Lower leg skin (tissue), 4 donors: ENCODE results near the gene TTBK1. TPM values are rescaled to one million over a fixed set of nuclear protein-coding genes. Genes with fewer than 3 reads are reported as not detected.

Source experiments
- DNase-seq, 2 donors: peaks; one replicate each; pipeline ENCODE4 v3.0.0-alpha.2; 2019; ENCODE audit warnings: low spot score in 2 of 2
- H3K4me3 ChIP-seq: fragments of 200-600 bp; sonication (generic); 2 replicates; pipeline ENCODE4 v1.5.1; 2017; ENCODE audit warnings: mild to moderate bottlenecking, low read depth; ENCODE audit not compliant: poor library complexity, severe bottlenecking
- CTCF ChIP-seq, 3 donors: fragments of 450-650 bp; IDR thresholded peaks; one replicate each; pipeline ENCODE4 v1.5.1; 2016; ENCODE audit warnings: antibody characterized with exemption in 3 of 3, mild to moderate bottlenecking in 3 of 3, moderate library complexity in 2 of 3
- POLR2A ChIP-seq, 2 donors: fragments of 450-650 bp; IDR thresholded peaks; one replicate each; pipeline ENCODE4 v1.6.1; 2016 to 2017; ENCODE audit warnings: antibody characterized with exemption in 2 of 2, mild to moderate bottlenecking in 1 of 2, moderate library complexity in 1 of 2
- WGBS, 2 donors: methylation state at CpG; one replicate each; pipeline ENCODE4 v1.1.5; 2018; 5-methylcytosine and 5-hydroxymethylcytosine counted together
- intact Hi-C: fragments of 100-400 bp; cut with DNase I; formaldehyde crosslinking; loops from one replicate; pipeline ENCODE4 v1.15.0; 2023; ENCODE audit warnings: low total_unique reads
- total RNA-seq, 4 donors: library from RNA; depleted of rRNA; stranded (reverse); fragments of >200 nt; gene quantifications; one replicate each; pipeline ENCODE4 v1.1.0, GENCODE V29; 2016

TTBK1 gene
- total RNA-seq, 4 donors from 2014 or later, result 0.08 TPM; not detected in 3

GRCh38 chr6:43262000-43262779 is 18.9 kb downstream of the TTBK1 start:
- TF ChIP-seq POLR2A (IDR thresholded peaks at IDR 0.05) (no peak), CTCF (IDR thresholded peaks at IDR 0.05) (no peak)
- no peak for DNase-seq
- 81 to 84% methylated on average over 14 of the region's 14 CpGs for WGBS, 2 donors
- H3K4me3 ChIP-seq, result no peak overlapping the region
- intact Hi-C loops, result loop anchor here (5.0 to 10.0 kb wide), 2 partner anchors 133 to 245 kb away; no protein-coding TSS in a partner anchor

GRCh38 chr6:43262780-43263313 is 19.6 kb downstream of the TTBK1 start:
- 85 to 86% methylated on average over 30 to 33 of the region's 39 CpGs for WGBS, 2 donors
- no peak overlapping the region for H3K4me3 ChIP-seq
- intact Hi-C loops, result loop anchor here (5.0 to 10.0 kb wide), 2 partner anchors 132 to 244 kb away; no protein-coding TSS in a partner anchor
- TF ChIP-seq CTCF (IDR thresholded peaks at IDR 0.05) (no peak), POLR2A (IDR thresholded peaks at IDR 0.05) (no peak)
- DNase-seq, result no peak

- 49 to 54% methylated on average over 12 of the region's 12 CpGs for WGBS, 2 donors
- intact Hi-C loops, result loop anchor here (5.0 to 10.0 kb wide), 2 partner anchors 131 to 244 kb away; no protein-coding TSS in a partner anchor
- H3K4me3 ChIP-seq, result no peak overlapping the region
- DNase-seq, result peak; percentile 48 to 92
- no peak for TF ChIP-seq POLR2A (IDR thresholded peaks at IDR 0.05)
- TF ChIP-seq CTCF (IDR thresholded peaks at IDR 0.05), result no peak
These were observed 20.3 kb downstream of the TTBK1 start for GRCh38 chr6:43263314-43264178.

GRCh38 chr6:43264599-43265145 is 21.4 kb downstream of the TTBK1 start:
- H3K4me3 ChIP-seq, result no peak overlapping the region
- DNase-seq, result no peak
- 84 to 87% methylated on average over 5 of the region's 5 CpGs for WGBS, 2 donors
- no peak for TF ChIP-seq CTCF (IDR thresholded peaks at IDR 0.05)
- no peak for TF ChIP-seq POLR2A (IDR thresholded peaks at IDR 0.05)
- intact Hi-C loops, result loop anchor here (5.0 to 10.0 kb wide), 2 partner anchors 130 to 243 kb away; no protein-coding TSS in a partner anchor

GRCh38 chr6:43265564-43265963 is 22.3 kb downstream of the TTBK1 start:
- DNase-seq, result no peak
- 82 to 84% methylated on average over 6 of the region's 6 CpGs for WGBS, 2 donors
- TF ChIP-seq POLR2A (IDR thresholded peaks at IDR 0.05) (no peak), CTCF (IDR thresholded peaks at IDR 0.05) (no peak)
- no peak overlapping the region for H3K4me3 ChIP-seq
- intact Hi-C loops, result loop anchor here (10.0 kb wide), 1 partner anchor 129 kb away; no protein-coding TSS in a partner anchor
